Retinal pigment epithelial cell (primary cell): ENCODE results near the gene NBAS.

Source experiments
- DNase-seq: peaks from one replicate; pipeline ENCODE4 v3.0.0-alpha.2; 2010; ENCODE audit warnings: low read depth
- H3K4me3 ChIP-seq: 2 replicates; pipeline ENCODE4 v1.5.1; 2011; ENCODE audit warnings: mild to moderate bottlenecking, low read length, control low read depth, moderate library complexity
- TF ChIP-seq, protein P1 (sequence below): conservative IDR thresholded peaks from 2 replicates; pipeline ENCODE4 v1.5.1; 2011; ENCODE audit warnings: low read depth, low read length, control low read depth, inconsistent platforms

The NBAS gene

DNA sequence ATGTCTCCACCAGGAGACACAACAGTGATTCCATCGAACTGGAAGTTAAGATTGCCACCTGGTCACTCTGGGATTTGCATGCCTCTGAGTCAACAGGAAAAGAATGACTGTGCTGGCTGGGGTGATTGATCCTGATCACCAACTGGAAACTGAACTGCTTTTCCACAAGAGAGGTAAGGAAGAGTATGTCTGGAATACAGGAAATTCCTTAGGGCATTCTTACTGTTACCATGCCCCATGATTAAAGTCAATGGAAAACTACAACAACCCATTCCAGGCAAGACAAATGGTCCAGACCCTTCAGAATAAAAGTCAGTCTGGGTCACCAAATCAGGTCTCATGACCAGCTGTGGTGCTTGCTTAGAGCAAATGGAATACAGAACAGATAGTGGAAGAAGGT lies 18.5 kb upstream of the NBAS start:
- TF ChIP-seq, protein P1, sequence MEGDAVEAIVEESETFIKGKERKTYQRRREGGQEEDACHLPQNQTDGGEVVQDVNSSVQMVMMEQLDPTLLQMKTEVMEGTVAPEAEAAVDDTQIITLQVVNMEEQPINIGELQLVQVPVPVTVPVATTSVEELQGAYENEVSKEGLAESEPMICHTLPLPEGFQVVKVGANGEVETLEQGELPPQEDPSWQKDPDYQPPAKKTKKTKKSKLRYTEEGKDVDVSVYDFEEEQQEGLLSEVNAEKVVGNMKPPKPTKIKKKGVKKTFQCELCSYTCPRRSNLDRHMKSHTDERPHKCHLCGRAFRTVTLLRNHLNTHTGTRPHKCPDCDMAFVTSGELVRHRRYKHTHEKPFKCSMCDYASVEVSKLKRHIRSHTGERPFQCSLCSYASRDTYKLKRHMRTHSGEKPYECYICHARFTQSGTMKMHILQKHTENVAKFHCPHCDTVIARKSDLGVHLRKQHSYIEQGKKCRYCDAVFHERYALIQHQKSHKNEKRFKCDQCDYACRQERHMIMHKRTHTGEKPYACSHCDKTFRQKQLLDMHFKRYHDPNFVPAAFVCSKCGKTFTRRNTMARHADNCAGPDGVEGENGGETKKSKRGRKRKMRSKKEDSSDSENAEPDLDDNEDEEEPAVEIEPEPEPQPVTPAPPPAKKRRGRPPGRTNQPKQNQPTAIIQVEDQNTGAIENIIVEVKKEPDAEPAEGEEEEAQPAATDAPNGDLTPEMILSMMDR: no peak
- H3K4me3 ChIP-seq: no peak overlapping the region
- no peak for DNase-seq

DNA sequence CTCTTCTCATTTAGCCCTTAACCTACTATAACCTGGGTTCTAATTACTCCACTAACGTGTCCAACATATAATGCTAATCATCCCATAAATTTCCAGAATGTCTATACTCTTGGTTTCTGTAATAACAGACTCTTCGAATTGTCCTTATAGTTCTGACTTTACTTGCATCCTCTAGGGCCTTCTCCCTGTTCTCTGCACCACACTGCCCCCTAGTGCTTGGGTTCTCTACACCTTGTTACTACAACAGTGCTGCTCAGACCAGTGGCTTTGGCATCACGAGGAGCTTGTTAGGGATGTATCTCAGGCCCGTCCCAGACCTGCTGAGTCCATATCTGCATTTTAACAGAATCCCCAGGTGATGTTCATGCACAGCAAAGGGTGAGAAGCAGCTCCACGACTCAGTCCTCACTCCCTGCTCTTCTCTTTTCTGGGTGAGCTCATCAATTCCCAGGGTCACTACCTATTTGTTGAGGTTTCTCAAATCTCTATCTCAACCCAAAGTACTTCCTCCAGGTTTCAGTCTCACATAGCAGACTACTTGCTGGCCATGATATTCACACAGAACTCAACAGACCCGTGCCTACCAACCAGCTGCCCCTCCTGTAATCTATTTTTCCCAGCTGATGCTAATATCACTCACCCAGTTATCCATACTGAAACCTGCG lies 16.1 kb upstream of the NBAS start:
- TF ChIP-seq, protein P1: peak; percentile 92
- no peak overlapping the region for H3K4me3 ChIP-seq
- DNase-seq: no peak

DNA sequence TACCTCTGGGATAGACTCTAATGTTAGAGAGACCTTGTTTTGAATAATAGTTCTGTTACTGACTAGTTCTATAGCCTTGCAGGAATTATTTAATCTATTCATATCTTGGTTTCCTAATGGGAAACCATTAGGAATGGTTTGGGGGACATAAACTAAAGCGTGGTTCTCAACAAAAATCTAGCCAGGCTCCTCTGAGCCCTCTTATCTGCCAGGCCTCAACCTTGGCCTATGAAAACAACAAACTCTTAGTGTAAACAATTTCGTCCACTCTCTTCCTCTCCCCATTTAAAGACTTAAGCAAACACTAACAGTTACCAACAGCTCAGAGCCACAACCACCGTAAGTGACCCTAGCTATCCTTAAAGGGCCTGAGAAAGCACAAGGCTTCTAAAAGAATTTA lies 10.6 kb upstream of the NBAS start:
- no peak for DNase-seq
- no peak overlapping the region for H3K4me3 ChIP-seq
- TF ChIP-seq, protein P1: no peak

DNA sequence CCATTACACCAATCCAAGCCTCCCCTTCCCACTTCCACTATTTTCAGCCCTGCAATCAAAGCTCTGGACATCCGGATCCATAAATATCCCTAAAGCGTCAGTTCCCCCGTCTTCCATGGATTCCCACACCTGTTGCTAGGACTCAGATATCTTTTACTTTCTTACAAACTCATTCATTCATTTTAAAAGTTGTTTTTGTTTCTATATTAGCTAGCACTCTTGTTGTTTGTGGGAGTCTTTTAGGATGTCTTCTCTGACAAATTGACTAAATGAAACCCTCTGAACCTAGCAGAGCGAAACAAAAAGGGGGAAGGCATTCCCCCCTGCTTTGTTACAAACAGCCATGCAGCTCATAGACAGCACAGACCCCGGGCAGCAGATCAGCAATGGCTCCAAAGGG lies 9.0 kb upstream of the NBAS start:
- DNase-seq: no peak
- TF ChIP-seq, protein P1: no peak
- H3K4me3 ChIP-seq: no peak overlapping the region

DNA sequence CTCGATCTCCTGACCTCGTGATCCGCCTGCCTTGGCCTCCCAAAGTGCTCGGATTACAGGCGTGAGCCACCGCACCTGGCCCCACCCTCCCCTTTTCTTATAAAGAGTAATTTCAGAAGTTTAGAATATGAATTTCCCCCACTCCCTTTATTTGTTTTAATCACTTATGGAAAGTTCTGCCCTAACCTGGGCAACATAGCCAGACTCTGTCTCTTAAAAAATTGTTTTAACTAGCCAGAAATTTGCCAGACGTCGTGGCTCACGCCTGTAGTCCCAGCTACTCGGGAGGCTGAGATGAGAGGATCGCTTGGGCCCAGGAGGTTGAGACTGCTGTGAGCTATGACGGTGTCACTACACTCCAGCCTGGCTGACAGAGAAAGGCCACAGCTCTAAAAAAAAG lies 7.7 kb upstream of the NBAS start:
- TF ChIP-seq, protein P1: no peak

DNA sequence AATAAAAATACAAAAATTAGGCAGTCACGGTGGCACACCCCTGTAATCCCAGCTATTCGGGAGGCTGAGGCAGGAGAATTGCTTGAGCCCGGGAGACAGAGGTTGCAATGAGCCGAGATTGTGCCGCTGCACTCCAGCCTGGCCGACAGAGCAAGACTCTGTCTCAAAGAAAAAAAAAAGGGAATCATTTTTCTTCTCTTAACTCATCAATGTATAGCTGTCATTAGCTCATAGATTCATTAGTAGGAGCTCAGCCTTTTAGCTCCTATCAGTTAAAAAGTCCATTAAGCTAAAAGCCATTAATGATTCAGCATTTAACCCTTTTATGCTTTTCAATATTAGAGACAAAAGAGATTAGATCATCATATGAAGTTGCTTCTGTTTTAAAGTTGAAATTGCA lies 5.8 kb upstream of the NBAS start:
- no peak for DNase-seq
- H3K4me3 ChIP-seq: no peak overlapping the region
- TF ChIP-seq, protein P1: no peak

More for the DNA sequence above, 7.7 kb upstream of the NBAS start:
- no peak for DNase-seq
- H3K4me3 ChIP-seq: no peak overlapping the region

DNA sequence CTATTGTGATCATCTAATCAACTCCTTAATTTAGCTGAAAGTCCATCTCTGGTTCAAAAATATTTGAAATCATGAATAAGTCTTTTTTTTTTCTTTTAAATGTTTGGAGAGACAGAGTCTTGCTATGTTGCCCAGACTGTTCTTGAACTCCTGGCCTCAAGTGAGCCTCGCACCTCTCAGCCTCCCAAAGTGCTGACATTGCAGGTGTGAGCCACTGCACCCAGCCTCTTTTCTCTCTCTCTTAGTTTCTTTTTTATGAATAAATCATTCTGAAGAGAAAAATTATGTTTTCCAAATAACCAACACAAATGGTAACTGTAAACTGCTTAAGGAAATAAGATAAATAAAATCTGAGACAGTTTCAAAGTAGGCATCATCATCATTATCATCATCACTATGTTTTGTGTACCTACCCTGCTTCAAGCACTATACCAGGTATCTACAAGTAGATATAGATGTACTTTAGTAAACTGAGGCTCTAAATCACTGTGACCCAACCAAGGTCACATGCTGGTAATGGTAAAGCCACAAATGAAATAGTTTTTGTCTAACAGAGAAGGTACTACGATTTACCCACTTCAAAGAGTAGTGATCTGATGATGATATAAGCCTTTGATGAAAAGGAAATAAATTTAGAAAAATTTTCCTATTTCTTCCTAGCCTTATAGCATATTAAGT lies 5.0 kb upstream of the NBAS start:
- H3K4me3 ChIP-seq: no peak overlapping the region
- DNase-seq: no peak
- TF ChIP-seq, protein P1: no peak
